Measurements from ENCODE around the gene AKAP14. TPM values are rescaled to one million over a fixed set of nuclear protein-coding genes. Genes with fewer than 3 reads are reported as not detected.

AKAP14 gene
- total and polyA plus RNA-seq, 4 donors, result not detected

DNA sequence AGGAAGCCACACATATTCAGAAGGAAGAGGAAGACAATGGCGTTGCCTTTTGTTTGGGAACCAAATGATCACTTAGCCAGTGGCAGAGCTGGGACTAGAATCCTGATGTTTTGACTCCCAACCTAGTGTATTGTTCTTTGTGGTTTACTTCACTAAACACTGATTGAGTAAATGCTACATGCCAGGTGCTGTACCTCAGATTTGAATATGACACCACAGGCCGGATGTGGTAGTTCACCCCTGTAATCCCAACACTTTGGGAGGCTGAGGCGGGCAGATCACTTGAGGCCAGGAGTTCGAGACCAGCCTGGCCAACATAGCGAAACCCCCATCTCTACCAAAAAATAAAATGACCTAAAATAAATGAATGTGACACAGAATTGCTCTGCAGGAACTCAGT is 15.6 kb upstream of the AKAP14 start:
- 86% methylated on average over 5 of the region's 5 CpGs for WGBS
- DNase-seq (ENCODE audit: low spot score), result no peak
- no peak for TF ChIP-seq RAD21 (IDR thresholded peaks at IDR 0.05)
- no peak for TF ChIP-seq EGR1 (IDR thresholded peaks at IDR 0.05; ENCODE audit: low read depth in 2 of 2)
- no peak for TF ChIP-seq YY1 (IDR thresholded peaks at IDR 0.05)
- TF ChIP-seq, protein P1, sequence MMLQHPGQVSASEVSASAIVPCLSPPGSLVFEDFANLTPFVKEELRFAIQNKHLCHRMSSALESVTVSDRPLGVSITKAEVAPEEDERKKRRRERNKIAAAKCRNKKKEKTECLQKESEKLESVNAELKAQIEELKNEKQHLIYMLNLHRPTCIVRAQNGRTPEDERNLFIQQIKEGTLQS (IDR thresholded peaks at IDR 0.05), result no peak
- no peak for TF ChIP-seq NR2F2 (IDR thresholded peaks at IDR 0.05)
- TF ChIP-seq TAF1 (conservative IDR thresholded peaks at IDR 0.05), result no peak
- TF ChIP-seq HNF4G (IDR thresholded peaks at IDR 0.05), result no peak
- Histone ChIP-seq H3K4me3 (ENCODE audit: low read depth in 1 of 3, low read length in 3 of 3) (no peak overlapping the region), H3K27ac (ENCODE audit: low read depth in 1 of 2, low read length in 2 of 2) (no peak overlapping the region), H3K9ac (ENCODE audit: low read depth in 1 of 2, low read length in 2 of 2) (no peak overlapping the region), H3K27me3 (ENCODE audit: control insufficient read depth in 4 of 4, insufficient read depth in 4 of 4, low read length in 3 of 4) (no peaks in the 10 kb centered on the region), H3K36me3 (ENCODE audit: control insufficient read depth in 4 of 4, insufficient read depth in 3 of 4, low read depth in 1 of 4, low read length in 3 of 4) (peaks cover 0 to 3% (median 0%) of the 10 kb centered on the region in 4 donors), H3K9me3 (ENCODE audit: control insufficient read depth in 4 of 4, low read length in 3 of 4) (no peaks in the 10 kb centered on the region), H3K4me1 (ENCODE audit: control insufficient read depth in 4 of 4, insufficient read depth in 4 of 4, low read length in 3 of 4) (no peaks in the 10 kb centered on the region)

DNA sequence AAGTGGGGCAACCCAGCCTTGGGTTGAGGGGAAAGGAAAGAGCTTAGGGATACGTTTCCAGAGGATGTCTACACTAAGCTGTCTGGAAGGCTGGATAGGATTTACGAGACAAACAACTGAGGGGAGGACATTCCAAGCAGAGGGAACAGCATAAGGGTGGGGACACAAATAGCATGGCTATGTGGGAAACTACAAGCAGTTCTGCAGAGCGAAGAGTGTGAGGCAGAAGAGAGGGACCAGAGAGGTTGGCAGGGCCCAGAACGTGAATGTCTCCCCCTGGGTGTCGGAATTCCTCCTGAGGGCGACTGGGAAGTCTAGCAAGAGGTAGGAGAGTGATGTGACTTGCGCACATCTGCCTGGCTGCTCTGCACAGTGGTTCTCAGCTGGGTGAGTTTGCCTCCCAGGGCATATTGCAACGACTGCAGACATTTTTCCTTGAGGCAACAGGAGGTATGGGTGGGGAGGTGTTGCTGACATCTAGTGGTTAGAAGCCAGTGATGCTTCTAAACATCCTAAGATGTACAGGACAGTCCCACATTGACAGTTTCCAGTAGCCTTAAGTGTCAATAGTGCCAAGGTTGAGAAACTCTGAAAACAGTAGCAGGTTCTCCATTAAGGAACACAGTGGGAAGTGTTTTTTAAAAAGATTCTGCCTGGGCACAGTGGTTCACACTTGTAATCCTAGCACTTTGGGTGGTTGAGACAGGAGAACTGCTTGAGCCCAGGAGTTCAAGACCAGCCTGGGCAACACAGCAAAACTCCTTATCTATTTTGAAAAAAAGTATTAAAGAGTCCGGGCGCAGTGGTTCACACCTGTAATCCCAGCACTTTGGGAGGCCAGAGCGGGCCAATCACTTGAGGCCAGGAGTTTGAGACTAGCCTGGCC is 14.9 kb upstream of the AKAP14 start:
- H3K9me3 ChIP-seq (ENCODE audit: control insufficient read depth in 4 of 4, low read length in 3 of 4), result no peaks in the 10 kb centered on the region
- peak; percentile 76 to 87 for TF ChIP-seq RAD21 (IDR thresholded peaks at IDR 0.05)
- TF ChIP-seq NR2F2 (IDR thresholded peaks at IDR 0.05), result no peak
- TF ChIP-seq, protein P2, sequence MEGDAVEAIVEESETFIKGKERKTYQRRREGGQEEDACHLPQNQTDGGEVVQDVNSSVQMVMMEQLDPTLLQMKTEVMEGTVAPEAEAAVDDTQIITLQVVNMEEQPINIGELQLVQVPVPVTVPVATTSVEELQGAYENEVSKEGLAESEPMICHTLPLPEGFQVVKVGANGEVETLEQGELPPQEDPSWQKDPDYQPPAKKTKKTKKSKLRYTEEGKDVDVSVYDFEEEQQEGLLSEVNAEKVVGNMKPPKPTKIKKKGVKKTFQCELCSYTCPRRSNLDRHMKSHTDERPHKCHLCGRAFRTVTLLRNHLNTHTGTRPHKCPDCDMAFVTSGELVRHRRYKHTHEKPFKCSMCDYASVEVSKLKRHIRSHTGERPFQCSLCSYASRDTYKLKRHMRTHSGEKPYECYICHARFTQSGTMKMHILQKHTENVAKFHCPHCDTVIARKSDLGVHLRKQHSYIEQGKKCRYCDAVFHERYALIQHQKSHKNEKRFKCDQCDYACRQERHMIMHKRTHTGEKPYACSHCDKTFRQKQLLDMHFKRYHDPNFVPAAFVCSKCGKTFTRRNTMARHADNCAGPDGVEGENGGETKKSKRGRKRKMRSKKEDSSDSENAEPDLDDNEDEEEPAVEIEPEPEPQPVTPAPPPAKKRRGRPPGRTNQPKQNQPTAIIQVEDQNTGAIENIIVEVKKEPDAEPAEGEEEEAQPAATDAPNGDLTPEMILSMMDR (IDR thresholded peaks at IDR 0.05; ENCODE audit: low read depth, low read length, missing input control), result peak; percentile 57
- H3K9ac ChIP-seq (ENCODE audit: low read depth in 1 of 2, low read length in 2 of 2), result no peak overlapping the region
- 65% methylated on average over 11 of the region's 11 CpGs for WGBS
- H3K36me3 ChIP-seq (ENCODE audit: control insufficient read depth in 4 of 4, insufficient read depth in 3 of 4, low read depth in 1 of 4, low read length in 3 of 4), result peaks cover 0 to 3% (median 0%) of the 10 kb centered on the region in 4 donors
- no peak for DNase-seq (ENCODE audit: low spot score)
- no peak overlapping the region for H3K4me3 ChIP-seq (ENCODE audit: low read depth in 1 of 3, low read length in 3 of 3)
- no peak overlapping the region for H3K27ac ChIP-seq (ENCODE audit: low read depth in 1 of 2, low read length in 2 of 2)
- H3K27me3 ChIP-seq (ENCODE audit: control insufficient read depth in 4 of 4, insufficient read depth in 4 of 4, low read length in 3 of 4), result no peaks in the 10 kb centered on the region
- no peaks in the 10 kb centered on the region for H3K4me1 ChIP-seq (ENCODE audit: control insufficient read depth in 4 of 4, insufficient read depth in 4 of 4, low read length in 3 of 4)

DNA sequence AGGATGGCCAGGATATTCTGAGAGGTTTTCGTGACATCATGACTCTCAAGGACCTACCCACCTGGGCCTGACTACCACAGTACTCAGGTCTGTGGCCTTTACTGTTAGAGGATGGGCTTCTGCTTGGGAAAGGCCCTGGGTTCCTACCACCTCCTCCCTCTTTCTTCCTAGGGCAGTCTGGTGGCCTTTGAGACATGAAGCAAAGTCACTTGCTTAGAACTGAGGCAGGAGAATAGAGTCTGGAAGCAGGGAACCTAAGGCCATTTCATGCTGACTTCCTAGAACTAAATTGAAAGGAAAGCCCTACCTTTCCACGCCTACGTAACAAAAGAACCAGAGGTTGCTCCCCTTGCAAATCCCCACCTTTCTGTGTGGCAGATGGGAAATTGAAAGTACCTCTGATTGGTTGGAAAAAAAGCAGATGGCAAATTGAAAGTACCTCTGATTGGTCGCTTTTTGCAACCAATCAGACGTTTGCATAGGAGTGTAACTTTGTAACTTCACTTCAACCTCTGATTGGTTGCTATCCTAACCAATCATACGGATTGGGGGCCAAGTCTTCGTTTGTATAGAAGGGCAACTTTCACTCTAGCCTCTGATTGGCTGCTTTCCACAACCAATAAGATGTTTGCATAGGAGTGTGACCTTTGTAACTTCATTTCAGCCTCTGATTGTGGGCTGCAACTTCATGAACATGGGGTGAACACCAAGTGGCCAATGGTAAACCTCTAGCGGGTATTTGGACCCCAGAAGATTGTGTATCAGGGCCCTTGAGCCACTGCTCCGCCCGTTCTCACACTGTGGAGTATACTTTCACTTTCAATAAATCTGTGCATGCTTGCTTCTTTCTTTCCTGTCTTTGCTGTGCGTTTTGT is 9.9 kb upstream of the AKAP14 start:
- TF ChIP-seq, protein P3, sequence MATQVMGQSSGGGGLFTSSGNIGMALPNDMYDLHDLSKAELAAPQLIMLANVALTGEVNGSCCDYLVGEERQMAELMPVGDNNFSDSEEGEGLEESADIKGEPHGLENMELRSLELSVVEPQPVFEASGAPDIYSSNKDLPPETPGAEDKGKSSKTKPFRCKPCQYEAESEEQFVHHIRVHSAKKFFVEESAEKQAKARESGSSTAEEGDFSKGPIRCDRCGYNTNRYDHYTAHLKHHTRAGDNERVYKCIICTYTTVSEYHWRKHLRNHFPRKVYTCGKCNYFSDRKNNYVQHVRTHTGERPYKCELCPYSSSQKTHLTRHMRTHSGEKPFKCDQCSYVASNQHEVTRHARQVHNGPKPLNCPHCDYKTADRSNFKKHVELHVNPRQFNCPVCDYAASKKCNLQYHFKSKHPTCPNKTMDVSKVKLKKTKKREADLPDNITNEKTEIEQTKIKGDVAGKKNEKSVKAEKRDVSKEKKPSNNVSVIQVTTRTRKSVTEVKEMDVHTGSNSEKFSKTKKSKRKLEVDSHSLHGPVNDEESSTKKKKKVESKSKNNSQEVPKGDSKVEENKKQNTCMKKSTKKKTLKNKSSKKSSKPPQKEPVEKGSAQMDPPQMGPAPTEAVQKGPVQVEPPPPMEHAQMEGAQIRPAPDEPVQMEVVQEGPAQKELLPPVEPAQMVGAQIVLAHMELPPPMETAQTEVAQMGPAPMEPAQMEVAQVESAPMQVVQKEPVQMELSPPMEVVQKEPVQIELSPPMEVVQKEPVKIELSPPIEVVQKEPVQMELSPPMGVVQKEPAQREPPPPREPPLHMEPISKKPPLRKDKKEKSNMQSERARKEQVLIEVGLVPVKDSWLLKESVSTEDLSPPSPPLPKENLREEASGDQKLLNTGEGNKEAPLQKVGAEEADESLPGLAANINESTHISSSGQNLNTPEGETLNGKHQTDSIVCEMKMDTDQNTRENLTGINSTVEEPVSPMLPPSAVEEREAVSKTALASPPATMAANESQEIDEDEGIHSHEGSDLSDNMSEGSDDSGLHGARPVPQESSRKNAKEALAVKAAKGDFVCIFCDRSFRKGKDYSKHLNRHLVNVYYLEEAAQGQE (IDR thresholded peaks at IDR 0.05), result no peak
- peak; percentile 56 for TF ChIP-seq SP1 (IDR thresholded peaks at IDR 0.05)
- no peak for TF ChIP-seq YY1 (IDR thresholded peaks at IDR 0.05)
- Histone ChIP-seq H3K9me3 (ENCODE audit: control insufficient read depth in 4 of 4, low read length in 3 of 4) (no peaks in the 10 kb centered on the region), H3K27me3 (ENCODE audit: control insufficient read depth in 4 of 4, insufficient read depth in 4 of 4, low read length in 3 of 4) (no peaks in the 10 kb centered on the region), H3K9ac (ENCODE audit: low read depth in 1 of 2, low read length in 2 of 2) (no peak overlapping the region), H3K27ac (ENCODE audit: low read depth in 1 of 2, low read length in 2 of 2) (no peak overlapping the region), H3K4me1 (ENCODE audit: control insufficient read depth in 4 of 4, insufficient read depth in 4 of 4, low read length in 3 of 4) (peaks cover 0 to 5% (median 2%) of the 10 kb centered on the region in 4 donors), H3K36me3 (ENCODE audit: control insufficient read depth in 4 of 4, insufficient read depth in 3 of 4, low read depth in 1 of 4, low read length in 3 of 4) (no peaks in the 10 kb centered on the region), H3K4me3 (ENCODE audit: low read depth in 1 of 3, low read length in 3 of 3) (peak overlapping the region in 2 of 3 donors; percentile 19 to 30)
- WGBS, result 70% methylated on average over 11 of the region's 11 CpGs
- DNase-seq (ENCODE audit: low spot score), result no peak
